Superior temporal gyrus (tissue), 1 donor: ENCODE data around the gene LITAFD.
"Not testable (repeated sequence)": the region's sequence is repeated elsewhere in the genome, so short reads cannot be mapped to it uniquely, and the experiment has no call there.

Source experiments
- DNase-seq: peaks from one replicate; pipeline ENCODE4 v3.0.0-alpha.2; 2016; ENCODE audit errors: extremely low spot score

The LITAFD gene

DNA sequence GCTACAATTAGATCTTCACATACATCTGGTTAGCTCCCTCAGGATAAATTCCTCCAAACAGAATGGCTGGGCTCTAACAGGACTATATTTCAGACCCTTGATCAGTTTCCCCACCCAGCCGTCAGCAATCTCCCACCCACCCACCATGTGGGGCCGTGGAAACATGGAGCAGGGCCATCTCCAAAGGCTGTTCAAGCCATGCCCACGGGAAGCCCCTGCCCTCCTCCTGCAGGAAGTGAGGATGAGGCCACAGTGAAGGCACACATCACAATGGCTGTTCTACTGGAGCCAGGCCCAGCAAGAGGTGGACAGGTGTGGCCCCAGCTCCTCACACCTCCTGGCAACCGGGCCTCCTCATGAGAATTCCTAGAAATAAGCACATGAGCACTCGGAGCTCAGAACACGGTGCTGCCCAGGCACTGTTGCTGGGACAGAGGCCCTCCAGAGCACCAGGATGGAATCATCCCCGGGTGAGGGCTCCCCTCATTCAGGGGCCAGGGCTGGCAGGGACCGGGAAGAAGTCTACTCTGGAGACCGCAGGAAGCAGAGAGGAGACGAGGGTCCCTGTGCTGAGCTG, at the start of gene LITAFD:
Gene LITAFD, plus strand, starts transcription at position 311 of the 577 bp plus-strand sequence. CDS start 2,005 bp downstream, outside the sequence.
- no peak for DNase-seq

DNA sequence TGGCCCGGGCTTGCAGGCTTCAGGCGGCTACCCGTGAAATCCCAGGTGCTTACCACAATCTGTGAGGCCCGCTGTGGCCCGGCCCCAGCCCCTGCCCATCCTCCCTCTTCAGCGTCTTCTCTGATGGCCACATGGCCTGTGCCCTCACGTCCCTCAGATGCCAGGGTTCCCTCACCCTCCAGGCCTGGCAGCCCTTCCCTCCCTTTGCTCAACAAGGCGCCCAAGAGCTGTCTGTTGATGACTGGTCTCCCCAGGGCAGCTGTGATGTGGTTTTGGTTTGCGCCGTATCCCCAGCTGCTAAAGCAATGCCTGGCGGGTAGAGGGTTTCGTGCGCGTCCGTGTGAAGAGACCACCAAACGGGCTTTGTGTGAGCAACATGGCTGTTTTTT, 49.4 kb upstream of the LITAFD start:
- no peak for DNase-seq

DNA sequence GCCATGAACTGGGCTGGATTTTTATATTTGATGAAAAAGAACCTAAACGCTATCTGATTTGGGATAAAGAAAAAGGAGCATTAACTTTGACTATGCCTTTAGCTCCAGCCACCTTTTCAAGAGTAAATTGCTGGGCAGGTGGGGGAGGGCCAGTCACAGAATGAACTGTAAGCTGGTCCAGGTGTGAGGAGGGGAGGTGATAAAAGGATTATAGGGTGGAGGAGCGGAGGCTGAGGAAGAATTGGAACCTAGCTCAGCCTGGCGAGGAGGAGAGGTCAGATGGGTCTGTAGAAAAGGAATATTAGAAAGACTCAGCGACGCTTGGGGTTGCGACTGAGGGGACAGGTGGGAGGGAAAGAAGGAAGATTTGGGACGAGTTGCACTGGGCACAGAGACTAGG, 45.4 kb upstream of the LITAFD start:
- not testable (repeated sequence) for DNase-seq

DNA sequence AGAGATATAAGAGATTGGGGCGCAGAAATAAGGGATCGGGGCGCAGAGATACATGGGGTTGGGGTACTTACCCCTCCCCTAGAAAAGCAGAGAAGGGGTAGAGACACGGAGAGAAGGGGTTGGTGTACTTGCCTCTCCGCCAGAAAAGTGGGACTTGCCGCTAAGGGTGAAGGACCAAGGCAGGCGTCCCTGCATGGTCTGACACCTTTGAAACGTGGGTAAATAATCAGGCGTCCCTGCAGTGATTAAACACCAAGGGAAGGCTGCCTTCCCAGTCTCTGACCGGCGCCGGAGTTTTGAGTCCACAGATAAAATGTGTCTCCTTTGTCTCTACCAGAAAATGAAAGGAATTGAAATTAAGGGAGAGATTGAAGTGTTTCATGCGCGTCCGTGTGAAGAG, 44.6 kb upstream of the LITAFD start:
- DNase-seq: not testable (repeated sequence)

DNA sequence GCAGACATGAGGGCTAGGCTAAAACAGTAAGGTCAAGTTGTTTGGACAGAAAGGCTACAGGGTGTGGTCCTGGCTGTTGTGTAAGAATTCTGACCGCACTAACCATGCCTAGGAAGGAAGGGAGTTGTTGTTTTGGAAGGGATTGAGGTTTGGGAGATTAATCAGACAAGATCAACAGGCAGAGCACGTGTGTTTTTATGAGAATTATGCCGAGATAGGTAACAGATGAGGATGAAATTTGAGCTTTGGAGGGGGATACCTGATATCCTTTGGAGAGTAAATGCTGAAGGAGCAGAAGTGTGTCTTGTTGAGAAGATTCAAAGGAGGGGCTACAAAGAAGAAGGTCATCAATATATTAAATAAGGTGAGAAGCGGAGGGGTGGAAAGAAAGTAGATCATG, 40.1 kb upstream of the LITAFD start:
- not testable (repeated sequence) for DNase-seq

DNA sequence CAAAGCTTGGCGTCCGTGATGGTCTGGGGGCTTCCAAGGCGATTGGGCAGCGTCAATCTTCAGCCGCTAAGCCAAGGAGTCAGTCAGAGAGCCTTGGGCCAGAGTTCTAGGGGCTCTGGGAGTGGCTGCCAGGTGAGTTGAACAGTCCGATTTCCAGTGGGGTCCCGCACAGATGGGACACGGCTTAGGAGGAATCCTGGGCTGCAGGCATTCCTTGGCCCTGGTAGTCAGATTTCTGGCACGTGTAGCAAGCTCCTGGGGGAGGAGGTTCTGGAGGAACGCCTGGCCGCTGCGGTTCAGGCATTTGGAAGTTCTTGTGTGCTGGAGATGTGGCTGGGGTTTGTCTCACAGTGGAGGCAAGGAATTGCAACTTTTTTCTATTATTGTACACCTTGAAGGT, 38.9 kb upstream of the LITAFD start:
- DNase-seq: not testable (repeated sequence)

DNA sequence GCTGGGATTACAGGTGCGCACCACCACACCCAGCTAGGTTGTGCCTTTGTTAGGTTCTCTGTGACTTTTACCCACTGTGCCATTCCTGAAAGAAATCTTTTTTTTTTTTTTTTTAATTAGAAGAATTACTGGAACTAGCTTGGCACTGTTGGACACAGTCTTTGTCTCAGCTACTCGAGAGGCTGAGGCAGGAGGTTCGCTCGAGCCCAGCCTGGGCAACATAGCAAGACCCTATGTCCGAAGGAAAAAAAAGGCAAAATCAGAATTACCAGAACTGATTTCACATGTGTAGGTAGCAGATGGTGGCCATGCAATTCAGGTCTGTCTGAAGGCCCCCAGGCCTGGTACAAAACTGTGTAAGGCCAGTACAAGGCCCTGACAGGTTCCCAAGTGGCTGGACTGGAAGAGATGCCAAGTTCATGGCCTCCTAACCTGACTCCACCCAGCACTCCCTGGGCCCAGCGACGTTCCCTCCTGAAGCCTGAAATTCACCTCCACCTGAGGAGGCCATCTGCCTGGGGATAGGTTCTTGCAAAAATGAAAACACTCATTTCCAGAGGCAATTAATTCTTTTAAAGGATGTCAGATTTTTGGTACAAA, 36.4 kb upstream of the LITAFD start:
- no peak for DNase-seq

DNA sequence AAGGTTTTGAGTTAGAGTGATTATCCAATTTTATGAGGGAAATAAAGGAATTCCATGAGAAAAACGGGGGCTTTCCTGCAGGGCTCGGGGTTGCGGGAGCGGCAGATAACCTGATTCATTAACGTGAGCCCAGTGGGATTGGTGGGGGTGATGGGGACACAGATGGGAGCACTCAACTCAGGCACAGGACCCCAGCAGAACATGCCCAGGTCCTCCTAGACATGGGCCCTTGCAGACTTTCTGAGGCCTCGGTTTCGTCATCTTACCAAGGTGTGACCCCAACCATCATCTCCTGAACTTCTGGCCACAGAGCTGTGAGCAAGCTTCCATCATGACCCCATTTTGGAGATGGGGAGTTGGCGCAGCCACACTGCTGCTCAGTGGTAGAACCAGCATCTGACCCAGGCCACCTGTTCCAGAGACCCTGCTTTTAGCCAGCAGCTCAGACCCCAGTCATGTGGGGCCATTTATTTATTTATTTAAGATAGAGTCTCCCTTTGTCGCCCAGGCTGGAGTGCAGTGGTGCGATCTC, 35.7 kb upstream of the LITAFD start:
- DNase-seq: no peak

DNA sequence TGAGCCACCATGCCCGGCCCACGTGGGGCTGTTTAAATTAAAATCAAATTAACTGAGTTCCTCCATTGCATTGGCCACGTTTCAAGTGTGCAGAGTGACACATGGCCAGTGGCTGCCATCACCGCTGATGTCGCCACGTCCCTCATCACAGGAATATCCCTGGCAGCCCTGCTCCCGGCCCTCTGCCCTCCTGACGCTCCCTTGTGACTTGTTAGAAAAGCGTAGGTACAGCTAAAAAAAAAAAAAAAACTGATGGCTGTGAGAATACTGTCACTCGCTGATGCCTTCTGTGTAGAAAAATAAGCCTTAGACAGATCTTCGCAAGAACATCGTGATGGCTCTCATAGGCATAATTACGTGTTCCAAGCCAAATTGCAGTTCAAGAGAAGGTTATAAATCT, 35.0 kb upstream of the LITAFD start:
- no peak for DNase-seq

DNA sequence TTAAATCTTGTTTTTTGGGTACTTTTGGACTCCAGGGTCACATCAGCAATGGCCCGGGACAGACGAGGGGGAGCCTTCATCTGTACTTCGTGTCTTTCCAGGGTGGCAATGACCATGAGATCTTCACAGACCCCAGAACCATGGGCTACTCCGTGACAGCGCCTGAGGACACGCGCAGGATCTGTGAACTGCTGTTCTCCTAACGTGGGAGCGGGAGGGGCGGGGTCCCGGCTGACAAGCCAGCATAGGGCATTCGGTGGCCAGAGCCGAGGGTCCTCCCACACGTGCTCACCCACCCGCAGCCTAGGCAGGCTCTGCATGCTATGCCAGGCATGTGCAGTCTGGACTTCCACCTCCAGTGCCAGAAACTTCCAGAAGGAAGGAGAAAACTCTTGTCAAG, 34.5 kb upstream of the LITAFD start:
- DNase-seq: no peak

DNA sequence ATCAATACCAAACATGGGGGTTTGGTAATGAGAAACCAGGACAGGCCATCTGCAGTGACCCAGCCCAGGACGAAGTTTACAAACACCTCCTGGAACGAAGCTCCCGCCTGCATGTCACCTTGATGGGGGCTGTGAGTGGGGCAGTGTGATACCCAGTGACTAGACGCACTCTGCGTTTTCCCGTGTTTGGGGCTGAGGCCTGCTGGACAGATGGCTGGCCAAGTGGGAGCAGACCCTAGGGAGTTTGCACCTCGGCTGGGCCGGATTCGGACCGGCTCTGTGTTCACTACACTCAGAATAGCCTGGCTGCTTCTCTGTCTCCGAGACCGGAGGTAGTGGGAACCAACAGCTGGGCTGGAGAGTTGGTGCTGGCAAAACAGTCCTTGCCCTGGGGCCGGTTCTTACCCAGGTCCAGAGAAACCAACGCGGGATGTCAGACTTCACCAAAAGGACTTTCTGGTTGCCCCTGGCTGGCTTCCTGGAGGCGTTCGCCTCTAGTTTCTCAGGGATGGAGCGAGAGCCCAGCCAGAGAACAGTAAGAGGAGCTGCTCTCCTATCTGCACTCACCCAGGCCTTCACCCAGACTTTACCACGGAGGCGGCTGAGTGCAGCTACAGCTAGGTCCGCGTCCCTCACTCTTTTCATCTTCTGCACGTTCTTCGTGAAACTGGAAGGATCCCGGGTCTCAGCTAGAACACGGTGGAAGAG, 33.8 kb upstream of the LITAFD start:
- no peak for DNase-seq

DNA sequence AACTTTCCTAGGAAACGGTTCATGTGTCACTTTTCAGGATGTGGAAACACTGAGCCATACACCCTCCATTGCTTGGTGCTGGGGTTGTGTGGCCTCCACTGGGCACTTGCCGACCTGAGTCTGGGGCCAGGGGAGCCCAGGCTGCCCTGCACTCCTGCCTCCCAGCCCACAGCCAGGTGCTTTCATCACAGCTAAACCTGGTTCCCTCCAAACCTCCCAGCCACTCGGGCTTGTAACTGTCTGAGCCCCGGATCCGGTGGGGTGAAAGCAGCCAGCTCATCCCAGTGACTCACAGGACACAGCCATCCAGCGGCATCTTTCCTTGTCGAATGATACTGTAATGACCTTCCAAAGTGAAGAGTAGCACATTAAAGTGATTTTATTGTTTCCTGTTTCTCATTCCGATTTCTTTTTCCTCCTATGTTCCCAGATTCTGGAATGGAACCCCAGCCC, 33.2 kb upstream of the LITAFD start:
- no peak for DNase-seq

DNA sequence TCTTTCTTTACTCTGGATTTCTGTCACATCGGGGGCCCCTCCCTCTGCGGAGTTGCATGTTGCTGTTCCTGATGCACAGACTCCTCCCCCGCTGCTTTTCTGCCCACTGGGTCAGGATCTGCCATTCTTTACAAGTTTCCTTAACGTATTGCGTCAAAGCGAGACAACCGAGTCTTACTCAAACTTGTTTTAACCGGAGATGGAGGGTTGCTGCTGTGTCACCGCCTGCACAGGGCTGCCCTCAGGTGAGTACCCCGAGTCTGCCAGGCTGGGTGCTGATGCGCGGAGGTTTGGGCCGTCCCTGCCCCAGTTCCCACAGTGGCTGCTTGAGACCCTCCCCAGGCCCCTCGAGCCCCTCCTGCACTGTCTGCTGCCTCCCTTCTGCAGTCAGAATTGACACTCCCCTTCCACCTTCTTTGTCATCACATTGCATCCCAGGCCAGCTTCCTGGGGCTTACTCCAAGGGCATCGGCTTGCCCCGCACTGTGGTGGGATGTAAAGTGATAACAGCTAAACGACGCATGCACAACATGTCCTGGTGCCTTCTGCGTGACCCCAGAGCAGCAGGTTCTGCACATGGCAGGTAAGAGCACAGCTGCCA, 32.6 kb upstream of the LITAFD start:
- no peak for DNase-seq

DNA sequence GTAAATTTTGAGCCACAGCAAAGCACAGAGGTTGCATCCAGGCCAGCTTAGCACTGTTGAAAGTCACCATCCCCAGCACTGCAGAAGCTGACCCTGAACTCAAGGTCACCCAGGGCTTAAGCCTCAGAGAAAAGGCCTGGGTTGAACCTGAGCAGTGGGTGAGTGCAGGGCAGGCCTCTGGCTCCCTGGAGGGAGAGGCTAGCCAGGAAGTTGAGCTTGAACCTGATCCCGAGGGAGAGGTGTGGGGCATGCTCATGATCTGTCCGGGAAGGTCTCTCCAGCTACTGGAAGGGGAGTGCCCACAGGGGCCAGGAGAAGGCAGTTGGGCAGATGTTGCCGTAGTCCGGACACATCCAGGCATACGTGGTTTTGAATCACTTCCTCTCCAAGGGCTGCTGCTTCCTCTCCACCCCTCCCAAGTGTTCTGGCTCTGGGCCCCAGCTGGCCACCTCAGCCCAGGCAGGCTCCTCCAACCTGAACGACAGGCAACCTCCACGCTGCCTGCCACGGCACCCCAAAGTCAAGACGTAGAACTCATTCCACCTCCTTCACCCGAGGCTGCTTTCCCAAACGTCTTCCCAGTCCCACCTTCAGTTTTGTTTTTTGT, 31.8 kb upstream of the LITAFD start:
- DNase-seq: no peak

DNA sequence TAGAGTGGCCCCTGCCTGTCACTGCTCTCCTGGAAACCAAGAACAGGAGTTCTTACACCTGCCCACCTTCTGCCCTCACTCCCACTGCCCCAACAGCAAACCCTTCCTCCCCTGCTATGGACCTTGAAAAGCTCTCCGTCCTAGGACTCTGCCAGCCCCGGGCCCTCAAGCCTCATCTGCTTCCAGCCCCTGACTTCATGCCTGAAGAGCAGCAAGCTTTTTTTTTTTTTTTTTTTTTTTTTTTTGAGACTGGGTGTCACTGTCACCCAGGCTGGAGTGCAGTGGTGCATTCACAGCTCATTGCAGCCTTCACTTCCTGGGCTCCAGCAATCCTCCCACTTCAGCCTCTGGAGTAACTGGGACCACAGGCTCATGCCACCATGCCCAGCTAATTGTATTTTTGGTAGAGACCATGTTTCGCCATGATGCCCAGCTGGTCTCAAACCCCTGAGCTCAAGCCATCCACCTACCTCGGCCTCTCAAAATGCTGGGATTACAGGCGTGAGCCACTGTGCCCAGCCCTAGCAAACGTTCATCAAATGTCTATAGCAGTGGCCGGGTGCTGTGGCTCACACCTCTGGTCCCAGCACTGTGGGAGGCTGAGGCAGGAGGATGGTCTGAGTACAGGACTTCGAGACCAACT, 30.3 kb upstream of the LITAFD start:
- no peak for DNase-seq

DNA sequence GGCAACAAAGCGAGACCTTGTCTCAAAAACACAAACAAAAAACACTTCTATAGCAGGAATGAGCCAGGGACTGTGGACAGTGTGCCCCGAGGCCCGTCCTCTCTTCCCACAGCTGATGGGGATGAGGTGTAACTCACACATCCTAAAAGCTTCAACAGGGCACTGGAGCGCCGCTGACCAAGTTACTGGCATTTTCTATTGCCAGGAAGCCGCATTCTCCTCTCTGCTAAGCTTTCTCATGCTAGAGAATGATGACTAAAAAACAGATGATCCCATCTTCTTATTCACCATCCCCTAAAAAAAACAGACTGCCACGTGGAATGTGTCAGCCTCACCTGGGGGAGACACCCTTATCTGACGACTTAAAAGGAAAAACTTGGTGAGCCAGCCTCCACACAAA, 29.6 kb upstream of the LITAFD start:
- DNase-seq: no peak

DNA sequence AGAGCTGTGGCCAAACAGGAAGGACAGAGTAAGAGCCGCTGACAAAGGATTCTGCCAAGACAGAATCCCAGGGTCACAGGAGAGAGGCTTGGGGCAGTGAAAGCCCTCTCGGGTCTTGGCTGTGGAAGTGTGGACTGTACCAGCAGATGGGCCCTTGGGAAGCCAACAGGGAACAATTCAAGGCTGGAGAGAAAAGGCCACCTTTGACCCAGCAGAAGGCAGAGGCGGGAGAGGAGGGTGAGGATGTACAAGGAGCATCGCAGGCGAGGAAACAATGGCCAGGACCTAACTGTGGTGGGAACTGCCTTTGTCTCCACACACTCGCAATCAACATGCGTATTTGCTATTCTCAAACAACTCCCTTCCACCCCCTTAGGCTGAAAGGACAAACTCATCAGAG, 29.0 kb upstream of the LITAFD start:
- DNase-seq: no peak

DNA sequence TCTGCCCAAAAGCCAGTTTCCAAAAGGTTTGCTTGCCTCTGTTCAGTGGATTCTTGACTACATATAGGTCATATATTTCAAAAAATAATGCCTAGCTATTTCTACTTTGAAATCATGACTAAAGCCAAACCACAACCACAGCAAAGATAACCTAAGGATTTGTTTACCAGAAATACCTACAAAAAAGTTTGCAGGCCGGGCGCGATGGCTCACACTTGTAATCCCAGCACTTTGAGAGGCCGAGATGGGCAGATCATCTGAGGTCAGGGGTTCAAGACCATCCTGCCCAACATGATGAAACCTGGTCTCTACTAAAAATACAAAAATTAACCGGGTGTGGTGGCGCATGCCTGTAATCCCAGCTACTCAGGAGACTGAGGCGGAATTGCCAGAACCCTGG, 28.5 kb upstream of the LITAFD start:
- no peak for DNase-seq

DNA sequence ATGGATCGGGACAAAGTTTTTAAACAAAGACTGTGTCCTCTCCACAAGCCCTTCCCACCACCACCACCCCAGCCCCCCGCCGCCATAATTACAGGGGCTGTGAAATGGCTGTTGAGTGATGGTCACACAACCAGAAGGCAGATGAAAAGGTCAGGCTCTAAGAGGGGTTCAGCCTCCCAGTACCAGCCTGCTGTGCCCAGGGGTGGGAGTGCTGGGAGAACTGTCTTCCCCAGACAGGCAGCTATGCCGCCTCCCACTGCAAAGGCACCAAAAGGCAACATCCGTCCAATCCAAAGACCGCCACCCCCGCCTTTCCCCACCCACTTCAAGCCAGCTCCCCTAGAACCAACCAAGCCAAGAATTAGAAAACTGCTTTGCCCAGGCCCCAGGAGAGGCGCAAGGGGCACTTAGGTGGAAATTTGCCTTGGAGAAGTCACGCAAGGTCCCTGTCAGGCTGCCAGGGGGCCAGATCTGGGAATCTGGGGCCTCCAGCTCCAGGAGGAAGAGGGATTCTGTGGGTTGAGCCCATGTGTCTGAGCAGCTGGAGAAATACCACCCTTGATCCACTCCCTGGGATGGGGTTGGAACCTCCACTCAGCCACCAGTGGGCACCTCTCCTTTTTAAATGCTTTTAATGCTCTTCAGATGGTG, 27.7 kb upstream of the LITAFD start:
- DNase-seq: no peak

DNA sequence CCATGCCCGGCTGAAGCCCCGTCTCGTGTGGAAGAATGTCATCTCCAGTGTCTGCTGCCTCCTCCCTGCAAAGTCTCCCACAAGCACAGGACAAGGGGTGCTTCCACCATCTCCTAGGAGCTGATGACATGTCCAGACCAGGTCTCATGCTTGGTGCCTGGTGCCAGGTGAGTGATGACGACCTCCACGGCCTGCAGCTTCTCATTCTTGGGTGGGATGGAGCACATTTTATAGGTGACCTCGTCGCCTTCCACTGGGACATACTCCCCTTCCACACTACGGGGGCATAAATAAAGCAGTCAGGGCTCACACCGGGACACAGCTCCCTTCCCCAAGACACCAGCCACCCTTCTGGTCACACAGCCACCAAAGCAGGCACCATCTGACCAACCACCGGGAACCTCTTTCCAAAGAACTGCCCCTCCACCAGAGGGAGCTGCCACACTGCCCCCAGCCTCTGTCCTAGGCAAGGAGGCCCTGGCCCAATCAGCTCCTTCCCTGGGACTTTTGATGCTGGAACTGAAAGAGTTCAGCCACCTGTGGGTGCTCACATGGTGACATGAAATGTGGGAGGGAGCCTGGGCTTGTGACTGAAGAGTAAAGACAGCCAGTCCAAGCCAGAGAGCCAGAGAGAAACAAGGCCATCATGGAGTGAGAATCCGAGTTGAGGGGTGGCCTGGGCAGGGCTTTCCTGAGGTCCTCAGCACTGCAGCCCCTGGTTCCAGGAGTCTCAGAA, 26.9 kb upstream of the LITAFD start:
- DNase-seq: no peak
